Caco-2 (cell line): ENCODE measurements around the gene RASSF4. TPM values are rescaled to one million over a fixed set of nuclear protein-coding genes. Genes with fewer than 3 reads are reported as not detected.
A peak's percentile ranks its signal among the peaks of the same experiment; 100 is the strongest.
"Not testable (repeated sequence)": the region's sequence is repeated elsewhere in the genome, so short reads cannot be mapped to it uniquely, and the experiment has no call there.

Experiments
- BruUV-seq: library from RNA; stranded (reverse); fragments of 400-500 nt; replicated peaks from 2 replicates; lab custom pipeline; 2021; lab: Mats Ljungman, UMichigan
- CTCF ChIA-PET: fragments of 300-600 bp; sonication (Branson Sonifier 250); formaldehyde crosslinking; loops from one replicate; lab custom pipeline; 2022; ENCODE audit warnings: antibody characterized with exemption; lab: Charles Lee
- POLR2A ChIA-PET: fragments of 300-600 bp; sonication (Branson Sonifier 250); formaldehyde crosslinking; loops from one replicate; lab custom pipeline; 2022; ENCODE audit warnings: antibody characterized with exemption; lab: Charles Lee
- DNase-seq, 2 experiments: peaks; one replicate each; pipeline versions ENCODE4 v3.0.0 to v3.0.0-alpha.2; 2020 to 2022
- H3K27me3 ChIP-seq: replicated peaks from 2 replicates; pipeline ENCODE4 v1.6.0; 2011; ENCODE audit warnings: low read length; ENCODE audit not compliant: control insufficient read depth, insufficient read depth
- H3K36me3 ChIP-seq: 2 replicates; pipeline ENCODE4 v1.5.1; 2011; ENCODE audit warnings: low read length; ENCODE audit not compliant: control insufficient read depth, insufficient read depth
- H3K4me1 ChIP-seq: fragments of 250-450 bp; sonication (Bioruptor Pico); 2 replicates; pipeline ENCODE4 v1.5.1; 2020; ENCODE audit warnings: mild to moderate bottlenecking
- H3K4me3 ChIP-seq: 2 replicates; pipeline ENCODE4 v1.5.1; 2011; ENCODE audit warnings: low read depth, mild to moderate bottlenecking, control low read depth, low read length
- H3K9me3 ChIP-seq: fragments of 250-450 bp; sonication (Bioruptor Pico); 2 replicates; pipeline ENCODE4 v1.5.1; 2020; ENCODE audit warnings: mild to moderate bottlenecking, moderate library complexity
- H3K27ac Mint-ChIP-seq: one replicate; pipeline ENCODE4 v1.8.0; 2022; ENCODE audit warnings: mixed read lengths; ENCODE audit not compliant: unreplicated experiment
- H3K27me3 Mint-ChIP-seq: one replicate; pipeline ENCODE4 v1.8.0; 2022; ENCODE audit warnings: mixed read lengths; ENCODE audit not compliant: insufficient read depth, unreplicated experiment
- H3K36me3 Mint-ChIP-seq: one replicate; pipeline ENCODE4 v1.8.0; 2022; ENCODE audit warnings: mild to moderate bottlenecking, mixed read lengths; ENCODE audit not compliant: insufficient read depth, unreplicated experiment
- H3K4me1 Mint-ChIP-seq: one replicate; pipeline ENCODE4 v1.8.0; 2022; ENCODE audit warnings: low read depth, mixed read lengths; ENCODE audit not compliant: unreplicated experiment
- H3K4me3 Mint-ChIP-seq: one replicate; pipeline ENCODE4 v1.8.0; 2022; ENCODE audit warnings: mild to moderate bottlenecking, moderate library complexity, mixed read lengths; ENCODE audit not compliant: unreplicated experiment
- H3K9me3 Mint-ChIP-seq: one replicate; pipeline ENCODE4 v1.8.0; 2022; ENCODE audit warnings: mixed read lengths; ENCODE audit not compliant: unreplicated experiment
- intact Hi-C: fragments of 100-400 bp; cut with micrococcal nuclease; formaldehyde crosslinking; loops from one replicate; pipeline ENCODE4 v1.10.0; 2022; ENCODE audit not compliant: unreplicated experiment
- total RNA-seq: library from RNA; stranded (reverse); gene quantifications from 2 replicates; pipeline ENCODE4 v1.2.3, GENCODE V29; 2022
- TF ChIP-seq, protein P1 (sequence below), 2 experiments: fragments of 200-600 bp in 1 of 2; IDR thresholded peaks; 1 replicate in 1 of 2; 2 replicates in 1 of 2; pipeline versions ENCODE4 v1.5.1 to v1.8.0; 2011 to 2022; ENCODE audit warnings: antibody characterized with exemption in 1 of 2, control low read depth in 1 of 2, inconsistent platforms in 1 of 2, low read depth in 1 of 2, low read length in 1 of 2, mild to moderate bottlenecking in 1 of 2, moderate library complexity in 1 of 2; ENCODE audit not compliant: insufficient read depth in 1 of 2, severe bottlenecking in 1 of 2, unreplicated experiment in 1 of 2

The RASSF4 gene
- total RNA-seq, 1 experiment from 2014 or later: 55.6 TPM

DNA sequence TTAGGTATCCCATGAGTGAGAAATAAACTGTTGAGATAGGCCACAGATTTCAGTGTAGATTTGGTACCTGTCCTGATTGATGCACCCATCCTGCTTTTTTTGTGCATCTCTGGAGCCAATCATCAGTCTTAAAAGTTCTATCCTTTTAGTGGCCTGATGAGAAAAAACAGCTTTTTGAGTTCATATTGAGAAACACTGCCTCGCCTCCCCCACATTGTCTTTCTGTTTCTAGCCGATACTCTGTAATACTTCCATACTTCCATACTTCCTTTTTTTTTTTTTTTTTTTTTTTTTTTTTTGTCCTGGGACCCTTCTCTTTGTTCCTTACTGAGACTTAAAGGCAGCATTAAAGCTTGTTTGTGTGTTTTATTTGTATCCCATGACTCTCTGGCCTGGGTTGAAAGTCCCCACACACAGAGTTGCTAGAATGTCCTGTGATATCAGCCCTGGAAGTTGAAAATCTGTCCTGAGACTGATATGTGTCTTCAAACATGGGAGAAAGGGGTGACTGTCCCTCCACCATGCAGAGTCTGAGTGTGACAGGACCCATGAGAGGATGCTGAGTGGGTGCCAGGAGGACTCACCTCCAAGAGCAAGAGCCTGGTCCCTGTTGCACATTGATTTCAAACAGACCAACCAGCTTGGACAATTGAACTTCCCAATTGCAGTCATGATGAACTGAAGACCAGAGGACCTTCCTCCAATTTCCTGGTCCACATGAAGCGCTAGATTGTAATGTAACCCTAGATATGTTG lies 46.9 kb downstream of the RASSF4 start:
- H3K36me3 Mint-ChIP-seq: peaks cover 39% of the 10 kb centered on the region
- CTCF ChIA-PET: interaction anchor here (0.8 to 1.1 kb wide), 2 partner anchors 74 to 142 kb away, joined by 4 read pairs; no protein-coding TSS in a partner anchor
- H3K4me1 Mint-ChIP-seq: peaks cover 7% of the 10 kb centered on the region
- Histone ChIP-seq H3K36me3 (peaks cover 3% of the 10 kb centered on the region; the same call in 1 of the 2 replicates), H3K27me3 (no peaks in the 10 kb centered on the region), H3K4me3 (no peak overlapping the region), H3K4me1 (peaks cover 15% of the 10 kb centered on the region; the same call in 1 of the 2 replicates), H3K9me3 (no peaks in the 10 kb centered on the region)
- H3K27me3 Mint-ChIP-seq: no peaks in the 10 kb centered on the region
- intact Hi-C loops: loop anchor here (5.0 to 10.0 kb wide), 4 partner anchors 148 to 666 kb away; partner anchors contain the start of genes ALOX5 and ZFAND4
- H3K4me3 Mint-ChIP-seq: no peak overlapping the region
- BruUV-seq: no TSS peak
- no peak for DNase-seq
- TF ChIP-seq, protein P1, sequence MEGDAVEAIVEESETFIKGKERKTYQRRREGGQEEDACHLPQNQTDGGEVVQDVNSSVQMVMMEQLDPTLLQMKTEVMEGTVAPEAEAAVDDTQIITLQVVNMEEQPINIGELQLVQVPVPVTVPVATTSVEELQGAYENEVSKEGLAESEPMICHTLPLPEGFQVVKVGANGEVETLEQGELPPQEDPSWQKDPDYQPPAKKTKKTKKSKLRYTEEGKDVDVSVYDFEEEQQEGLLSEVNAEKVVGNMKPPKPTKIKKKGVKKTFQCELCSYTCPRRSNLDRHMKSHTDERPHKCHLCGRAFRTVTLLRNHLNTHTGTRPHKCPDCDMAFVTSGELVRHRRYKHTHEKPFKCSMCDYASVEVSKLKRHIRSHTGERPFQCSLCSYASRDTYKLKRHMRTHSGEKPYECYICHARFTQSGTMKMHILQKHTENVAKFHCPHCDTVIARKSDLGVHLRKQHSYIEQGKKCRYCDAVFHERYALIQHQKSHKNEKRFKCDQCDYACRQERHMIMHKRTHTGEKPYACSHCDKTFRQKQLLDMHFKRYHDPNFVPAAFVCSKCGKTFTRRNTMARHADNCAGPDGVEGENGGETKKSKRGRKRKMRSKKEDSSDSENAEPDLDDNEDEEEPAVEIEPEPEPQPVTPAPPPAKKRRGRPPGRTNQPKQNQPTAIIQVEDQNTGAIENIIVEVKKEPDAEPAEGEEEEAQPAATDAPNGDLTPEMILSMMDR (IDR thresholded peaks at IDR 0.05; ENCODE audit: insufficient read depth in 1 of 2, low read depth in 1 of 2, low read length in 1 of 2, severe bottlenecking in 1 of 2, unreplicated experiment in 1 of 2): no peak
- POLR2A ChIA-PET: no interaction called here
- H3K27ac Mint-ChIP-seq: no peak overlapping the region
- H3K9me3 Mint-ChIP-seq: no peaks in the 10 kb centered on the region

DNA sequence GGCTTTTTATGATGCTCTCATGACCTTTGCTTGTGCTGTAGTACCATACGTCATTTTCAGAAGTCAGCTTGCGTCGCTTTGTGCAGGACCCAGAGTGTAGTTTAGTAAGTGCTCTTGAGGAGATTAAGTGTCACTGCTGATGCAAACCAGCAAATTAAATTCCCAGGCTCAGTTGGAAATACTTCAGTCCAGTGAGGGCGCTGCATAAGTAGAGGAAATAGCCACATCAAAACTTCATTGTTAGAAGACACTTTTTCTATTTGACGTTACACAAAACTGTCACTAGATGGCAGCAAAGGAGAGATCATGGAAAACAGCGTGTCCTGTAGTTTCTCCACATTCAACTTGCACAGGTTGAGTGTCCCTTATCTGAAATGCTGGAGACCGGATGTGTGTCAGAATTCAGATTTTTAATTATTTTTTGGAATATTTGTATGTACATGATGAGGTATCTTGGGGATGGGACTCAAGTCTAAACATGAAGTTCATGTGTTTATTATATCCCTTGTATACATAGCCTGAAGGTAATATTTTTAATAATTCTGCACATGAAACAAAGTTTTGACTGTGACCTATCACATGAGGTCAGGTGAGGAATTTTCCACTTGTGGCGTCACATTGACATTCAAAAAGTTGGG lies 49.0 kb downstream of the RASSF4 start:
- peaks cover 5% of the 10 kb centered on the region; the same call in 1 of the 2 replicates for H3K4me1 ChIP-seq
- peak in 1 of 2 experiments; percentile 83 for DNase-seq
- Mint-ChIP-seq H3K27me3 (no peaks in the 10 kb centered on the region), H3K9me3 (no peaks in the 10 kb centered on the region), H3K27ac (no peak overlapping the region), H3K4me3 (no peak overlapping the region), H3K4me1 (peaks cover 2% of the 10 kb centered on the region), H3K36me3 (peaks cover 24% of the 10 kb centered on the region)
- TF ChIP-seq, protein P1 (IDR thresholded peaks at IDR 0.05; ENCODE audit: insufficient read depth in 1 of 2, low read depth in 1 of 2, low read length in 1 of 2, severe bottlenecking in 1 of 2, unreplicated experiment in 1 of 2): peak; percentile 87 to 90
- no peak overlapping the region for H3K4me3 ChIP-seq
- ChIA-PET CTCF (no interaction called here), POLR2A (no interaction called here)
- H3K27me3 ChIP-seq: no peaks in the 10 kb centered on the region
- H3K9me3 ChIP-seq: no peaks in the 10 kb centered on the region
- no TSS peak for BruUV-seq
- peaks cover under 1% of the 10 kb centered on the region; the same call in 1 of the 2 replicates for H3K36me3 ChIP-seq
- intact Hi-C loops: loop anchor here (2.0 to 10.0 kb wide), 6 partner anchors 146 to 664 kb away; partner anchors contain the start of genes ALOX5 and ZFAND4

DNA sequence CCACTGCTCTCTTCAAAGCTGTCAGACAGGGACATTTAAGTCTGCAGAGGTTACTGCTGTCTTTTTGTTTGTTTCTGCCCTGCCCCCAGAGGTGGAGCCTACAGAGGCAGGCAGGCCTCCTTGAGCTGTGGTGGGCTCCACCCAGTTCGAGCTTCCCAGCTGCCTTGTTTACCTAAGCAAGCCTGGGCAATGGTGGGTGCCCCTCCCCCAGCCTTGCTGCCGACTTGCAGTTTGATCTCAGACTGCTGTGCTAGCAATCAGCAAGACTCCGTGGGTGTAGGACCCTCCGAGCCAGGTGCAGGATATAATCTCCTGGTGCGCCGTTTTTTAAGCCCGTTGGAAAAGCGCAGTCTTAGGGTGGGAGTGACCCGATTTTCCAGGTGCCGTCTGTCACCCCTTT lies 55.0 kb downstream of the RASSF4 start:
- peak overlapping the region; percentile 31 for H3K4me3 Mint-ChIP-seq
- peaks cover 22% of the 10 kb centered on the region for H3K4me1 ChIP-seq
- H3K36me3 Mint-ChIP-seq, H3K9me3 Mint-ChIP-seq, H3K27me3 ChIP-seq, POLR2A ChIA-PET, intact Hi-C loops, H3K27ac Mint-ChIP-seq, H3K27me3 Mint-ChIP-seq, H3K9me3 ChIP-seq, BruUV-seq, H3K36me3 ChIP-seq, H3K4me3 ChIP-seq, CTCF ChIA-PET: not testable (repeated sequence)
- peak; percentile 47 to 68 for DNase-seq
- H3K4me1 Mint-ChIP-seq: peaks cover 26% of the 10 kb centered on the region
